GM12864 (cell line): ENCODE results near the gene SCLT1.

Source experiments
- DNase-seq: peaks from one replicate; pipeline ENCODE4 v3.0.0-alpha.2; 2011; ENCODE audit warnings: low read depth
- H3K4me3 ChIP-seq: 2 replicates; pipeline ENCODE4 v1.5.1; 2011; ENCODE audit warnings: mild to moderate bottlenecking, low read depth, low read length, control low read depth
- CTCF ChIP-seq: IDR thresholded peaks from 2 replicates; pipeline ENCODE4 v1.5.1; 2011; ENCODE audit warnings: low read depth, mild to moderate bottlenecking, moderate library complexity, low read length, control low read depth, inconsistent platforms; ENCODE audit errors: missing control alignments

The SCLT1 gene

GRCh38 chr4:128854433-128854832 lies 238.9 kb downstream of the SCLT1 start:
- no peak for DNase-seq
- no peak overlapping the region for H3K4me3 ChIP-seq
- no peak for TF ChIP-seq CTCF

GRCh38 chr4:128853741-128854140 lies 239.6 kb downstream of the SCLT1 start:
- H3K4me3 ChIP-seq, result no peak overlapping the region
- no peak for DNase-seq
- no peak for TF ChIP-seq CTCF

- TF ChIP-seq CTCF, result no peak
- no peak for DNase-seq
- H3K4me3 ChIP-seq, result no peak overlapping the region
Observed at GRCh38 chr4:128850252-128850651, 243.1 kb downstream of the SCLT1 start.

- no peak overlapping the region for H3K4me3 ChIP-seq
- TF ChIP-seq CTCF, result no peak
- no peak for DNase-seq
Observed at GRCh38 chr4:128848461-128848860, 244.9 kb downstream of the SCLT1 start.

GRCh38 chr4:128847082-128847724 lies 246.1 kb downstream of the SCLT1 start:
- DNase-seq, result no peak
- H3K4me3 ChIP-seq, result no peak overlapping the region
- TF ChIP-seq CTCF, result no peak

- DNase-seq, result no peak
- TF ChIP-seq CTCF, result no peak
- no peak overlapping the region for H3K4me3 ChIP-seq
Observed at GRCh38 chr4:128846063-128846462, 247.3 kb downstream of the SCLT1 start.

GRCh38 chr4:128844931-128845330 lies 248.4 kb downstream of the SCLT1 start:
- no peak for TF ChIP-seq CTCF
- DNase-seq, result no peak
- H3K4me3 ChIP-seq, result no peak overlapping the region
